ENCODE data around the gene GDI1.

GRCh38 chrX:154487518-154488290 lies 50.8 kb downstream of the GDI1 start:
- TF ChIP-seq CTCF (IDR thresholded peaks at IDR 0.05): no peak
- TF ChIP-seq POLR2A (IDR thresholded peaks at IDR 0.05): no peak
- TF ChIP-seq POLR2AphosphoS5 (IDR thresholded peaks at IDR 0.05): no peak
- TF ChIP-seq EP300 (IDR thresholded peaks at IDR 0.05): no peak

All from gastroesophageal sphincter (tissue), 3 donors.